OCI-LY7 (cell line): ENCODE measurements around the gene SLC4A5.

Experiments used
- EZH2phosphoT487 ChIP-seq: fragments of 200-600 bp; sonication (generic); IDR thresholded peaks from 2 replicates; pipeline ENCODE4 v1.6.1; 2018; ENCODE audit warnings: low read depth, borderline replicate concordance, mild to moderate bottlenecking, mixed run types, antibody characterized with exemption, low read length, moderate library complexity, mixed read lengths
- TF ChIP-seq, protein P1 (sequence below): fragments of 200-600 bp; sonication (generic); conservative IDR thresholded peaks from 2 replicates; pipeline ENCODE4 v1.5.1; 2014; ENCODE audit warnings: mild to moderate bottlenecking, antibody characterized with exemption, low read length, moderate library complexity, mixed read lengths

DNA sequence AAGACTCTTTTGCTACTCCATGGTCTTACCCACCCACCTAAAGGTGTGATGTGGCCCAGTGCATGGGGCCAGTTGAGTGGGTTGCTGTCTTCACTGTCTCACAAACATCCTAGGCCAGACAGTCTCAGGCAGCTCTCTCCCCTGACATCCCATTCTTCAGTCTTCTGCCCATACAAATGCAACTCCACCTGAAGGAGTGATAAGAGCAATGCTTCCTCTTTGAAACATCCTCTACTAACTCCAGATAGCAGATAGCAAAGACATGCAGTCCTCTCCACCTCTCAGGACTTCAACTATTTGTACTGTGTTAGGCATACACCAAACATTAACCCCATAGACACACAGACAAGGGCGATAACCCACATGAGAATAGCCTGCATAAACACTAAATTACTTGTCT, 73.5 kb downstream of the SLC4A5 start:
- TF ChIP-seq, protein P1, sequence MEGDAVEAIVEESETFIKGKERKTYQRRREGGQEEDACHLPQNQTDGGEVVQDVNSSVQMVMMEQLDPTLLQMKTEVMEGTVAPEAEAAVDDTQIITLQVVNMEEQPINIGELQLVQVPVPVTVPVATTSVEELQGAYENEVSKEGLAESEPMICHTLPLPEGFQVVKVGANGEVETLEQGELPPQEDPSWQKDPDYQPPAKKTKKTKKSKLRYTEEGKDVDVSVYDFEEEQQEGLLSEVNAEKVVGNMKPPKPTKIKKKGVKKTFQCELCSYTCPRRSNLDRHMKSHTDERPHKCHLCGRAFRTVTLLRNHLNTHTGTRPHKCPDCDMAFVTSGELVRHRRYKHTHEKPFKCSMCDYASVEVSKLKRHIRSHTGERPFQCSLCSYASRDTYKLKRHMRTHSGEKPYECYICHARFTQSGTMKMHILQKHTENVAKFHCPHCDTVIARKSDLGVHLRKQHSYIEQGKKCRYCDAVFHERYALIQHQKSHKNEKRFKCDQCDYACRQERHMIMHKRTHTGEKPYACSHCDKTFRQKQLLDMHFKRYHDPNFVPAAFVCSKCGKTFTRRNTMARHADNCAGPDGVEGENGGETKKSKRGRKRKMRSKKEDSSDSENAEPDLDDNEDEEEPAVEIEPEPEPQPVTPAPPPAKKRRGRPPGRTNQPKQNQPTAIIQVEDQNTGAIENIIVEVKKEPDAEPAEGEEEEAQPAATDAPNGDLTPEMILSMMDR, result no peak
- no peak for TF ChIP-seq EZH2phosphoT487
